ENCODE results near the gene AKTIP. TPM values are rescaled to one million over a fixed set of nuclear protein-coding genes. Genes with fewer than 3 reads are reported as not detected.

Gene AKTIP
- total RNA-seq, 4 donors from 2014 or later = 34.3 to 46.8 (median 39.4) TPM

DNA sequence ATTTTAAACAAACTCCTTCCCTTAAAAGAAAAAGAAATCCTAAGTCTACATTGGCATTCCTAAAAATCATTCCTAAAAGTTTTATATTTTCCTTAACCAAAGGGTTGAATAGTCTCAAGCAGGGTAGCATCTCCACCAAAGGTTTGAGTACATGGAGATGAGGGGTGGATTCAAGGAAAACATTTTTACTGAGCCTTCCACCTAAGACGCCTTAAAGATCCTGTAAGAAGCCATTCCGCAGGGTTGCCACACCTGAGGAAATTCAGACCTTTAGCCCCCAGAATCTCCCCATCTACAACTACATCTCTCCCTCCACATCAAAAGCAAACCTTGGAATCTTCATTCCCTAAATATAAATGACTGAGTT is 7.7 kb upstream of the AKTIP start:
- H3K4me3 ChIP-seq = no peak overlapping the region
- no peaks in the 10 kb centered on the region for H3K36me3 ChIP-seq
- TF ChIP-seq POLR2A (IDR thresholded peaks at IDR 0.05) = no peak
- TF ChIP-seq, protein P1, sequence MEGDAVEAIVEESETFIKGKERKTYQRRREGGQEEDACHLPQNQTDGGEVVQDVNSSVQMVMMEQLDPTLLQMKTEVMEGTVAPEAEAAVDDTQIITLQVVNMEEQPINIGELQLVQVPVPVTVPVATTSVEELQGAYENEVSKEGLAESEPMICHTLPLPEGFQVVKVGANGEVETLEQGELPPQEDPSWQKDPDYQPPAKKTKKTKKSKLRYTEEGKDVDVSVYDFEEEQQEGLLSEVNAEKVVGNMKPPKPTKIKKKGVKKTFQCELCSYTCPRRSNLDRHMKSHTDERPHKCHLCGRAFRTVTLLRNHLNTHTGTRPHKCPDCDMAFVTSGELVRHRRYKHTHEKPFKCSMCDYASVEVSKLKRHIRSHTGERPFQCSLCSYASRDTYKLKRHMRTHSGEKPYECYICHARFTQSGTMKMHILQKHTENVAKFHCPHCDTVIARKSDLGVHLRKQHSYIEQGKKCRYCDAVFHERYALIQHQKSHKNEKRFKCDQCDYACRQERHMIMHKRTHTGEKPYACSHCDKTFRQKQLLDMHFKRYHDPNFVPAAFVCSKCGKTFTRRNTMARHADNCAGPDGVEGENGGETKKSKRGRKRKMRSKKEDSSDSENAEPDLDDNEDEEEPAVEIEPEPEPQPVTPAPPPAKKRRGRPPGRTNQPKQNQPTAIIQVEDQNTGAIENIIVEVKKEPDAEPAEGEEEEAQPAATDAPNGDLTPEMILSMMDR (IDR thresholded peaks at IDR 0.05) = no peak
- H3K4me1 ChIP-seq = peaks cover 0 to 22% (median 0%) of the 10 kb centered on the region in 3 donors
- DNase-seq = no peak
- H3K27ac ChIP-seq = peak overlapping the region; percentile 18 to 78 (median 66)
- WGBS, 2 donors = 42 to 64% methylated on average over 2 of the region's 2 CpGs
- H3K9me3 ChIP-seq = no peaks in the 10 kb centered on the region
- intact Hi-C loops (cut with DNase I) = no loop called here
- H3K27me3 ChIP-seq = no peaks in the 10 kb centered on the region

DNA sequence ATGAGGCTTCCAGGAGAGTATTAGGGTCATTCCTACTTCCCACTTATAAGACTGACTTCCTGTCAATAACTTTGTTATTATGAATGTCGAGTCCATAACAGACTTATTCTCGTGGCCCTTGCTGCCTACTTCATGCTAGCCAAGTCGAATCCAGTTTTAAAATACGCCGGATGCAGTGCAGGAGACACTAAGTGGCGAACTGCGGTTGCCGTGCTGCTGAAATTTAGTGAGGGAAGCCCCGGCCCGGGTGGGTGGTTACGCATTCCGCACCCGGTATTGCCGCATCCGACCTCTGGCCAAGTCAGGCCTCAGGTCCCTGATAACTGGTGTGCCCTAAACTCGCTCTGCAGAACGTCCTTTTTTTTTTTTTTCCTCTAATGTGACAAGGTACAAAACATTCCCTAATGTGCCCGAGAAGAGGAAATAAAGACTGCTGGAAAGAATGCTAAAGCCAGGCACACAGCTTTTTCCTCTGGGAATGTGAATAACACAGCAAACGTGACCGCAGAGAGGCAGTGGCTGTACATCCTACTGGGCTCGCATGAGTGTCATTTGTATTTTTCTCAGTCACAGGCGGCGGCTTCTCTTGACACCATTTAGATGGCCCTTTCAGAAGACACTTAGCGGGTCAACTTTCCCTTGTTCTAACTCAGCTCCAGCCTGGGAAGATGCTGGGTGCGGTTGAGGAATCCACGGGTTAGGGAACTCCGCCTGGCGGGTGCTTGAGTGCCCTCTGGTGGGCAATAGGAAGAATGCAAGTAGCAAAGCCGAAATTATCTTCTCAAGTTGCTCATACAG is 7.1 kb upstream of the AKTIP start:
- WGBS, 2 donors = 43 to 44% methylated on average over 22 to 27 of the region's 29 CpGs
- Histone ChIP-seq H3K27ac (peak overlapping the region; percentile 18 to 78 (median 62)), H3K27me3 (no peaks in the 10 kb centered on the region), H3K4me3 (no peak overlapping the region), H3K4me1 (peaks cover 0 to 22% (median 0%) of the 10 kb centered on the region in 3 donors), H3K36me3 (no peaks in the 10 kb centered on the region), H3K9me3 (no peaks in the 10 kb centered on the region)
- TF ChIP-seq, protein P1 (IDR thresholded peaks at IDR 0.05) = peak; percentile 88 to 97 (median 90)
- no peak for TF ChIP-seq POLR2A (IDR thresholded peaks at IDR 0.05)
- intact Hi-C loops (cut with DNase I) = loop anchor here (10.0 kb wide), 2 partner anchors 75 to 445 kb away; partner anchors contain the start of gene RBL2
- no peak for DNase-seq

DNA sequence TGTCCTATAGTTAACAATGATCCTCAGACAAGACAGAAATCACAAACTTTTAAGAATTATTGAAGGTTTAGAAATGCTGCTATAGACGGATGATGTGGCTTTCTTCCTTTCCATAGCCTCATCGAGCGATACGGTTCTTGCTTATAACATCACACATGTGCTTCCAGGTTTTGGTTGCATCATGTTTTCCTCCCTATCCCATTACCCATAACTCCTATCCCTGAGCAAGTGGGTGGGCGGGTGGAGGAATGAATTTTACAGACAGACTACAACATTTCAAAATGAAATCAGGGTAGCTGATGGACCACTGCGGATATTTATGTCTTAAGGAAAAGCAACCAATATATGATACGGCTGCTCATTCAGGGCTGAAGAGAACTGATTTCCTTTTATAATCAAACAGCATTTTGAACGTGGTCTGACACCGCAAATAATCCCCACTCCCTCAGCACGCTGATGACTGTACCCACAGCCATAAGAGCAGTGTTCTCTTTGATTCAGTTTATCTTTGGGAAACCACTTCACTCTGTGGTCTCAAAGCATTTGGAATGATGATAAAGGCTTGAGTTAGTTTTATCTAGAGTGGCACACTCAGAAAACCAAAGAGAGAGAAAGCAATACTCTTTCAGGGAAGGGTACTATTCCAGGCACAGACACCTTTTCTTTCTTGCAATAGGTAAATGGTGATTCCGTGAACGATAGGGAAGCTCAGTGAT is 4.6 kb upstream of the AKTIP start:
- TF ChIP-seq, protein P1 (IDR thresholded peaks at IDR 0.05) = no peak
- no peak for TF ChIP-seq POLR2A (IDR thresholded peaks at IDR 0.05)
- WGBS, 2 donors = 77 to 83% methylated on average over 12 of the region's 12 CpGs

DNA sequence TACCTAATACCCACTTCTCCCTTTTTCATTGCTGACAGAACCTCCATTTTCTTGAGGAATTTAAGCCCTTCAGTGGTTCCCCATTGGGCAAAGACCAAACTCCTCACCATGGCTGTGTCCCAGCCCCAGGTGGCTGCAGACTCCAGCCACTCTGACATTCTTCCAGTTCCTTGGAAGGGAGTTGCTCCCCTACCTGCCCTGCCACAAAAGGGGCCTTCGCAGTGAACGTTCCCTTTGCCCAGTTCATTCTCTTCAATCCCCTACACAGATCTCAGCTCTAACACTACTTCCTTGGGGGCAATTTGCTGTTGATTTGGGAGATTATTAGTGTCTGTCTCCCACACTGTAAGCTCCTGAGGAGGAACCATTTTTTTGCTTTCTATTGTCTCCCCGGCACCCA is 3.2 kb upstream of the AKTIP start:
- H3K36me3 ChIP-seq = no peaks in the 10 kb centered on the region
- no peak overlapping the region for H3K27ac ChIP-seq
- no peaks in the 10 kb centered on the region for H3K9me3 ChIP-seq
- no peak for DNase-seq
- H3K27me3 ChIP-seq = no peaks in the 10 kb centered on the region
- 77 to 84% methylated on average over 3 of the region's 3 CpGs for WGBS, 2 donors
- intact Hi-C loops (cut with DNase I) = loop anchor here (10.0 kb wide), 2 partner anchors 71 to 441 kb away; partner anchors contain the start of gene RBL2
- TF ChIP-seq, protein P1 (IDR thresholded peaks at IDR 0.05) = no peak
- TF ChIP-seq POLR2A (IDR thresholded peaks at IDR 0.05) = no peak
- H3K4me1 ChIP-seq = peaks cover 14 to 47% (median 17%) of the 10 kb centered on the region in 3 donors
- no peak overlapping the region for H3K4me3 ChIP-seq

More for the DNA sequence above, 4.6 kb upstream of the AKTIP start:
- Histone ChIP-seq H3K27ac (no peak overlapping the region), H3K9me3 (no peaks in the 10 kb centered on the region), H3K27me3 (no peaks in the 10 kb centered on the region), H3K4me1 (peaks cover 6 to 40% (median 7%) of the 10 kb centered on the region in 3 donors), H3K4me3 (no peak overlapping the region), H3K36me3 (no peaks in the 10 kb centered on the region)
- intact Hi-C loops (cut with DNase I) = loop anchor here (10.0 kb wide), 2 partner anchors 73 to 443 kb away; partner anchors contain the start of gene RBL2
- no peak for DNase-seq
